Right lobe of liver (tissue), 4 donors: ENCODE results near the gene PPP2R5C.

Experiments
- CTCF ChIP-seq, 4 donors: fragments of 200-600 bp in 3 of 4; fragments of 450-650 bp in 1 of 4; IDR thresholded peaks; one replicate each; pipeline versions ENCODE4 v1.5.1 to v1.8.0; 2016 to 2022; ENCODE audit warnings: antibody characterized with exemption in 4 of 4, mild to moderate bottlenecking in 2 of 4
- POLR2A ChIP-seq: fragments of 450-650 bp; IDR thresholded peaks from one replicate; pipeline ENCODE4 v1.6.1; 2017; ENCODE audit warnings: antibody characterized with exemption, mild to moderate bottlenecking
- donor health status: DM: no; HTN: no; CAD: no.
- donor health status: DM: no; HTN: no; CAD: no.
- donor health status: DM: no; HTN: yes; CAD: no.

DNA sequence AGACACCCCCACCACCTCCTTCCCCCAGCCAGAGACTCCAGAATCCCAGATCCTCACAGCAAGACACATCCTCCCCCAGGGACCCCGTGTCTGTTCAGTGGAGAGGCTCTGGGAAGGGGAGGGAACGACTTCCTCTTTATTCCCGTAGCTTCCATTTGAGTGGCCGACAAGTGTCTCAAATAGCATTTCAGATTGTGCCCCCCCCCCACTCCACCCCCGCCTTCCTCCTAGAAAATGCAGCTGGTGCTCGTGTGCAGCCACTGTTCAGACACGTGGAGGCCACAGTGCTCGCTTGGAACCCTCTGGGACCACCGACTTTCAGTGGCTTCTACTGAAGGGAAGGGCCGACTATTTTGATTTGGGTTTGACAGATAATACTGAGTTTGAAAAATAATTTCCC lies 14.3 kb downstream of the PPP2R5C start:
- TF ChIP-seq CTCF (IDR thresholded peaks at IDR 0.05) (no peak), POLR2A (no peak)
